Daoy (cell line): ENCODE data around the gene ZCCHC14. TPM values are rescaled to one million over a fixed set of nuclear protein-coding genes. Genes with fewer than 3 reads are reported as not detected.
"Not testable (repeated sequence)": the region's sequence is repeated elsewhere in the genome, so short reads cannot be mapped to it uniquely, and the experiment has no call there.

Source experiments
- DNase-seq: peaks from one replicate; pipeline ENCODE4 v3.0.0-alpha.2; 2015; ENCODE audit warnings: low read depth
- total RNA-seq: library from RNA; depleted of rRNA; stranded (reverse); fragments of >200 nt; shearing (Covaris generic); gene quantifications from 2 replicates; pipeline ENCODE4 v1.2.3, GENCODE V29; 2014; rRNA removed

Gene ZCCHC14
- total RNA-seq, 1 experiment from 2014 or later = 4.2 TPM

DNA sequence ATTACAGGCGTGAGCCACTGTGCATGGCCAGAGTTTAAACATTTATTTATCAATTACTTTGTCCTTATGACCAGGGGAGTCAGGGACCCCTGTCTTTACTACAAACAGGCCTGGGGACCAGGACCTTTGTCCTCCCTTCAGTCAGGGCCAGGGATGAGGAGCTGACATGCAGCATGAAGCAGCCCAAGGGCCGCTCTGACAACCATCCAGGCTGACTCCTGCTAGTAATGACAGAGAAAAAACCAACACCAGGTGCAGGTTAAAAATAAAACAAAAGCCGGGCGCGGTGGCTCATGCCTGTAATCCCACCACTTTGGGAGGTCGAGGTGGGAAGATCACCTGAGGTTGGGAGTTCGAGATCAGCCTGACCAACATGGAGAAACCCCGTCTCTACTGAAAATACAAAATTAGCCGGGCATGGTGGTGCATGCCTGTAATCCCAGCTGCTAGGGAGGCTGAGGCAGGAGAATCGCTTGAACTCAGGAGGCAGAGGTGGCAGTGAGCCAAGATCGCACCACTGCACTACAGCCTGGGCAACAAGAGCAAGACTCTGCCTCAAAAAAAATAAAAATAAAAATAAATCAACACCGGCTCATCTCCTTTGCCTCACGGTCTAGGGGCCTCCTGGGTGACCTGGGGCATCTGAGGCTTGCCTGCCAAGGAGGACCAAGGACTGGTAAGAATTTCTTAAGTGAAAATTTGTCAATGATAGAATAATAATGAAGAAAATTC is 129.8 kb downstream of the ZCCHC14 start:
- not testable (repeated sequence) for DNase-seq

DNA sequence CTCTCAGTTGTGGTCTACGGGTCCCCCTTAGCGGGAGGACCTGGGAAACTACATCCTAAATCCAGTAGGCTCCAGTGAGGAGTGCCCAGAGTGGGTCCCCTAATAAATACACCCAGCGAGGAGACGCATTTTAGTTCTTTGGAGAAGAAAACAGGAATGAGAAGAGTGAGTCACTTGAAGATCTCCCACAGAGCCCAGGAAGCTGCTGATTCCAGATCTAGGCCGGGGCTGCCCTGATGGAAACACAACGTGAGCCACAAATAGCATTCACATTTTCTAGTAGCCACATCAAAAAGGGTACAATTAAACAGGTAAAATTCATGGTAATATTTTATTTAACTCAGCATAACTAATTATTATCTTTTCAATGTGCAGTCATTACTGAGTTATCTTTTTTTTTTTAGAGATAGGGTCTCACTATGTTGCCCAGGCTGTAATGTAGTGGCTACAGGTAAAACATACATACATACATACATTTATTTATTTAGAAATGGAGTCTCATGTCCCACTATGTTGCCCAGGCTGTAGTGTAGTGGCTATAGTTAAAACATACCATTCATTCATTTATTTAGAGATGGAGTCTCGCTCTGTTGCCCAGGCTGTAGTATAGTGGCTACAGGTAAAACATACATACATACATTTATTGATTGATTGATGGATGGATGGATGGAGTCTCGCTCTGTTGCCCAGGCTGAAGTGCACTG is 130.8 kb downstream of the ZCCHC14 start:
- no peak for DNase-seq

DNA sequence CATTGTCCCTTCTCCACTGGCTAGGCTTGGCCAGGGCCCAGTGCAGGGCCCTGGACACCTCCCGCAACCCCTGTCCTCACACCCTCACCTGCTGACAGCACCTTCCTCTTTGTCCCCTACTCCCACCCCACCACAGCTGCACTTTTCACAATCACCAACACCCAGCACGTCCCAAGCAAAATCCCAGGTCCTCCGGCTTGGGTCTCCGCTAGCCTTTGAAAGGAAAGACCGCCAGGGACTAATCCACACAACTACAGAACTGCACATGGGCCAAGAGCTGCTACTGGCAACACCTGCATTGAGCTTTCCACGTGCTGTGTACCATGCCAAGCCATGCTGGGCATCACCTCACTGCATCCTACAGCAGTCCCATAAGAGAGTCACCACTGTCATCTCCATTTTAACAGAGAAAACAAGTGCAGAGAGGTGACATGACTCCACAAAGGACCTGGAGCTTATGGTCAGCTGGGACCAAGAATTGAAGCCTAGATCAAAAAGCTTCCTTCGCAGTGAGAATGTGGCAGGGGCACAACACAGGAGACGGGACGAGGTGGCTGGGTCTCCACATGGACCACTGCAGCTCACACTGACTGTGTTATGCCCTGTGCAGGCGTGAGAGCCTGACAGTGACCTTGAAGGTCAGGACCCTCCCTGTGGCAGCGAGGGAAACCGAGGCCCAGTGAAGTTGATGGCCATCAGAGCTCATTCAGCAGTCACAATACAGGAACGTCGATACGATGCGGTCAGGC is 131.8 kb downstream of the ZCCHC14 start:
- DNase-seq = no peak

DNA sequence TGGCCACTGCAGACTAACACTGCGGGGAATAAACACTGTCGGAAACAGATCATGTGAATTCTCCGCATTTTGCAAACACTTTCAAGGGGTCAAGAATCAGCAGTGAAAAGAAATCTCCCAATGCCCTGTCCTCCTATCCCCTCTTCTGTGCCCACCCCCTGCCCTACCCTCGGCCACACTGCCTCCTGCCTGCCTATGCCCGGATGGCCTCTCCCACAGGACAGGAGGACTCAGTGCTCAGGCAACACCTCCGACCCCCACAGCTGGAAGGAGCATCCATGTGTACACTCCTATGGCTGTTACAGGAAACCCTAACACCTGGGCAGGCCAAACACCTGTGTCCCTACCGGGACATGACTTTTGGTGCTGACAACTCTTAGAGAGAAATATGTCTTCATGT is 133.7 kb downstream of the ZCCHC14 start:
- DNase-seq = no peak

DNA sequence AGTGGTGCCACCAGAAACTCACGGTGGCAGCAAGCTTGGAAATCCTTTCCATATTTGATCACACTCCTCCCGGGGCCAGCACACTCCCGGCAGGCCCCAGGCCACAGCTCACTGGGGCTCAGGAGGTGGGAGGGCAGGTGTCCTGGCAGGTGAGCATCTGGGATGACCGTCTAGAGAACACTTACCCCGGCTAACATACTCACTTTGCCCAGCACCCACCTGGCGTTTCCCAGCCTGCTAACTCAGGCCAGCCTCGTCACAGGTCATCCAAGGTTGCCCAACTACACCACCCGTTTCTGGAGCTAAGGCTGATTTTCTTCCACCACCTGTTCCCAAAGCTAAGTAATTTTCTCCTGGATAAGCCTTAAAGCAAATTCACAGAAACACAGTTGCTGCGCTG is 134.1 kb downstream of the ZCCHC14 start:
- DNase-seq = no peak

DNA sequence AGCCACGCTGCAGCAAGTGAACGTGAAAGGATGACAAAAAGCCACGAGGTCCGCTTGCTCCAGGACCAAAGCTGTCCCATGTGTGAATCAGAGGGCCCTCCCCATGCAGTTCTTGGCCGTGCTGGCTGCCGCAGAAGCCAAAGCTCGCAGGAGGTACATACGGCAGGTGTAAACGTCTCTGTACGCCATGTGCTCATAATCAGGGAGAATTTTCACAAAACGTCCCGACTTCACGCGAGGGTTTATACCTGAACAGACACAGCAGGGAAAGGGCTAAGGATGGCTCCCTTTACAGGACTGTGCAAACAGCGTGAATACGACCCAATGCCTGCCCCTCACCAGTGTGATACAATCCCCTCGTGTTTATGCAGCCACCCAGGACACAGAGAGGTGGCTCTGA is 134.6 kb downstream of the ZCCHC14 start:
- DNase-seq = no peak

DNA sequence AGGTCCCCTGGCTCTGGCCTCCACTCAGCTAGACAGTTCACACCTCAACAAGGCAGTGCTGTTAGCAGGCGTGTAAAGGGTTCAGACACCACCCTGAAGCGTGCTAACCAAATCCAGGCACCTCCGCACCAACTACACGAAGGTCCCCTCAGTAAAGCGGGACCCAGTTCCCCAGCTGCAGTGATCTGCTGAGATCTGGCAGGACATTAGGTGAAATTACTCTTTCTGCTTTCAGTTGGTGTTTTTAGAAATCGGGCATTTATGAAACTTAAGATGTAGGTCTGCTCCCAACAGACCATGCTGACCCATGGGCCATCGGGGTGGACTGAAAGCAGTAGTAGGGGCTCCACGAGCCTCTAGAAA is 136.4 kb downstream of the ZCCHC14 start:
- DNase-seq = no peak

Other genes starting within 250 kb of the ZCCHC14 start
- gene C16orf95, start 175.6 kb downstream of the ZCCHC14 start, total RNA-seq = 7.3 and 10.1 TPM in 2 replicates
- gene FBXO31, start 109.2 kb downstream of the ZCCHC14 start, total RNA-seq = 4.7 and 22.1 TPM in 2 replicates
- gene MAP1LC3B, start 100.7 kb downstream of the ZCCHC14 start, total RNA-seq = 6.6 and 10.9 TPM in 2 replicates
- 6.2 and 7.4 TPM in 2 replicates for gene JPH3, start 109.5 kb upstream of the ZCCHC14 start, total RNA-seq